Measurements from ENCODE around the gene CSRP2. TPM values are rescaled to one million over a fixed set of nuclear protein-coding genes. Genes with fewer than 3 reads are reported as not detected.
A peak's percentile ranks its signal among the peaks of the same experiment; 100 is the strongest.

Gene CSRP2
- total RNA-seq, 1 donor, result 64.3 TPM

- no peak for TF ChIP-seq CTCF (IDR thresholded peaks at IDR 0.05; ENCODE audit: insufficient read depth, low read depth, low read length)
Measured at GRCh38 chr12:76852106-76852505, 26.7 kb downstream of the CSRP2 start.

GRCh38 chr12:76848132-76848531 is 30.7 kb downstream of the CSRP2 start:
- no peak overlapping the region for H3K4me3 ChIP-seq (ENCODE audit: low read depth, low read length)
- DNase-seq (ENCODE audit: low read depth), result no peak
- no peak for TF ChIP-seq CTCF (IDR thresholded peaks at IDR 0.05; ENCODE audit: insufficient read depth, low read depth, low read length)

More at GRCh38 chr12:76852106-76852505, 26.7 kb downstream of the CSRP2 start:
- DNase-seq (ENCODE audit: low read depth), result no peak
- H3K4me3 ChIP-seq (ENCODE audit: low read depth, low read length), result no peak overlapping the region

- DNase-seq (ENCODE audit: low read depth), result no peak
- TF ChIP-seq CTCF (IDR thresholded peaks at IDR 0.05; ENCODE audit: insufficient read depth, low read depth, low read length), result no peak
- no peak overlapping the region for H3K4me3 ChIP-seq (ENCODE audit: low read depth, low read length)
Measured at GRCh38 chr12:76847260-76847659, 31.6 kb downstream of the CSRP2 start.

- no peak for DNase-seq (ENCODE audit: low read depth)
Measured at GRCh38 chr12:76836633-76837032, 42.2 kb downstream of the CSRP2 start.

GRCh38 chr12:76830436-76830835 is 48.4 kb downstream of the CSRP2 start:
- no peak for TF ChIP-seq CTCF (IDR thresholded peaks at IDR 0.05; ENCODE audit: insufficient read depth, low read depth, low read length)
- peak; percentile 11 for DNase-seq (ENCODE audit: low read depth)
- no peak overlapping the region for H3K4me3 ChIP-seq (ENCODE audit: low read depth, low read length)

More at GRCh38 chr12:76836633-76837032, 42.2 kb downstream of the CSRP2 start:
- no peak overlapping the region for H3K4me3 ChIP-seq (ENCODE audit: low read depth, low read length)
- TF ChIP-seq CTCF (IDR thresholded peaks at IDR 0.05; ENCODE audit: insufficient read depth, low read depth, low read length), result no peak

GRCh38 chr12:76820888-76821482 is 57.8 kb downstream of the CSRP2 start:
- peak; percentile 38 for DNase-seq (ENCODE audit: low read depth)
- no peak overlapping the region for H3K4me3 ChIP-seq (ENCODE audit: low read depth, low read length)
- TF ChIP-seq CTCF (IDR thresholded peaks at IDR 0.05; ENCODE audit: insufficient read depth, low read depth, low read length), result peak; percentile 71

GRCh38 chr12:76813972-76814371 is 64.8 kb downstream of the CSRP2 start:
- H3K4me3 ChIP-seq (ENCODE audit: low read depth, low read length), result no peak overlapping the region
- TF ChIP-seq CTCF (IDR thresholded peaks at IDR 0.05; ENCODE audit: insufficient read depth, low read depth, low read length), result no peak
- DNase-seq (ENCODE audit: low read depth), result no peak
